Lung (tissue), 12 donors: ENCODE results near the gene AFDN. TPM values are rescaled to one million over a fixed set of nuclear protein-coding genes. Genes with fewer than 3 reads are reported as not detected.

Experiments used
- ATAC-seq: fragments of 200-7000 bp; cut with Tn5 transposase; one replicate; pipeline ENCODE4 v1.9.1; 2020; ENCODE audit warnings: moderate number of reproducible peaks; ENCODE audit not compliant: insufficient read depth, low FRiP score
- DNase-seq, 3 donors: peaks; one replicate each; pipeline ENCODE4 v3.0.0-alpha.2; 2013 to 2017
- H3K27ac ChIP-seq, 2 donors: one replicate each; pipeline ENCODE4 v1.5.1; 2013; ENCODE audit warnings: mild to moderate bottlenecking in 2 of 2, moderate library complexity in 2 of 2, control low read depth in 1 of 2, inconsistent platforms in 1 of 2, low read depth in 1 of 2, low read length in 1 of 2
- H3K27me3 ChIP-seq, 3 donors: one replicate each; pipeline ENCODE4 v1.5.1; 2013; ENCODE audit warnings: low read length in 2 of 3; ENCODE audit not compliant: control insufficient read depth in 3 of 3, insufficient read depth in 3 of 3
- H3K36me3 ChIP-seq, 4 donors: one replicate each; pipeline ENCODE4 v1.5.1; 2013; ENCODE audit warnings: low read length in 4 of 4, mild to moderate bottlenecking in 1 of 4, moderate library complexity in 1 of 4; ENCODE audit not compliant: control insufficient read depth in 4 of 4, insufficient read depth in 4 of 4
- H3K4me1 ChIP-seq, 5 donors: one replicate each; pipeline ENCODE4 v1.5.1; 2013; ENCODE audit warnings: low read length in 5 of 5, mild to moderate bottlenecking in 2 of 5, moderate library complexity in 1 of 5; ENCODE audit not compliant: control insufficient read depth in 5 of 5, insufficient read depth in 5 of 5
- H3K4me3 ChIP-seq: one replicate; pipeline ENCODE4 v1.5.1; 2013; ENCODE audit warnings: mild to moderate bottlenecking, control low read depth, moderate library complexity
- H3K9ac ChIP-seq, 2 donors: one replicate each; pipeline ENCODE4 v1.5.1; 2013; ENCODE audit warnings: low read length in 2 of 2, control low read depth in 1 of 2; ENCODE audit not compliant: insufficient read depth in 1 of 2
- H3K9me3 ChIP-seq, 4 donors: one replicate each; pipeline ENCODE4 v1.5.1; 2013; ENCODE audit warnings: low read length in 3 of 4, mild to moderate bottlenecking in 1 of 4, moderate library complexity in 1 of 4; ENCODE audit not compliant: control insufficient read depth in 4 of 4, insufficient read depth in 3 of 4
- WGBS, 2 donors: extraction: QIAGEN DNeasy Blood & Tissue Kit; methylation state at CpG; one replicate each; pipeline ENCODE4 v1.1.7; 2013; 5-methylcytosine and 5-hydroxymethylcytosine counted together
- polyA plus RNA-seq, 2 donors: library from polyadenylated mRNA; stranded (reverse); fragments of 200-250 nt; gene quantifications; one replicate each; pipeline ENCODE4 v1.2.1, GENCODE V29; 2013
- total RNA-seq, 2 donors: library from RNA; depleted of rRNA in 1 of 2; stranded (reverse); fragments of >200 nt in 1 of 2; gene quantifications; one replicate each; pipeline ENCODE4 v1.2.1, GENCODE V29; 2014 to 2021
- TF ChIP-seq, protein P1 (sequence below): IDR thresholded peaks from 2 replicates; pipeline ENCODE4 v1.5.1; 2012; ENCODE audit warnings: mild to moderate bottlenecking; ENCODE audit errors: control extremely low read depth, extremely low read depth
- donor health status: control.
- donor health status: control.
- donor health status: Bipolar disorder and iron deficiency.
- donor health status: healthy.
- donor health status: DM: yes; HTN: yes; CAD: no.

The AFDN gene
- total and polyA plus RNA-seq, 4 donors: 47.6 to 407 (median 117) TPM

DNA sequence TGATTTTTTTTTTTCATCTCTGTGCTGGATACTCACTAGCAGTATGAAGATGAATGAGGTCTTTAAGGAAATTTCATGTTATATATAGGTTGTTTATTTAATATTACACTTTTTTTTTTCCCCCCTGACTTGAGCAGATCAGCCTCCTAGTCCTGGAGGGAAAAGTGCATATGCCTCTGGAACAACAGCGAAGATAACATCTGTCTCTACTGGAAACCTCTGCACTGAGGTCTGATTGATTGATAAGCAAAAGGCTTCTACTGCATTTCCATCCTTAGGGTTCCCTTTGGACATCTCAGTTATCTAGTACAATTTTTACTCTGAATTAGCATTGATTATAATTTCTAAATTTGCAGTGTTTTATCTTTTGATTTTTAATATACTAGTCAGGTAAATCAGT, 121.0 kb downstream of the AFDN start:
- no peak overlapping the region for H3K9ac ChIP-seq
- no peak for DNase-seq
- 95 to 96% methylated on average over 1 of the region's 1 CpG for WGBS, 2 donors

DNA sequence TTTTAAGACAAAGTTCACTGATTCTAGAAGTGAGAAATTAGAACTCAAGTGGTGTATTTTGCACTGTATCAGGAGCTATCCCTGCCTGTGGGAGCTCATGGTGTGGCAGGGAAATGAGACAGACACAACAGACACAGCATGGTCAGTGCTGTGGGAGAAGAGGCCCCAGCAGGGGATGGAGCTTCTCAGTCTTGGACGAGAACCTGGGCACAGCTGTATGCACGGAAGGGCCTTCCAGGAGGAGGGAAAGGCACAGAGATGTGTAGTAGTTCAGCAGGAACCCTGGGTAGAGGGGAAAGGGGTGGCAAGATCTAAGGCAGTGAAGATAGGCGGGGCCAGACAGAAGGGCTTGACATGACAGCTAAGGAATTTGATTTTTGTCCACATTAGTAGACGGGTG, 122.0 kb downstream of the AFDN start:
- peaks cover 37 to 77% (median 50%) of the 10 kb centered on the region in 4 donors for H3K36me3 ChIP-seq
- TF ChIP-seq, protein P1, sequence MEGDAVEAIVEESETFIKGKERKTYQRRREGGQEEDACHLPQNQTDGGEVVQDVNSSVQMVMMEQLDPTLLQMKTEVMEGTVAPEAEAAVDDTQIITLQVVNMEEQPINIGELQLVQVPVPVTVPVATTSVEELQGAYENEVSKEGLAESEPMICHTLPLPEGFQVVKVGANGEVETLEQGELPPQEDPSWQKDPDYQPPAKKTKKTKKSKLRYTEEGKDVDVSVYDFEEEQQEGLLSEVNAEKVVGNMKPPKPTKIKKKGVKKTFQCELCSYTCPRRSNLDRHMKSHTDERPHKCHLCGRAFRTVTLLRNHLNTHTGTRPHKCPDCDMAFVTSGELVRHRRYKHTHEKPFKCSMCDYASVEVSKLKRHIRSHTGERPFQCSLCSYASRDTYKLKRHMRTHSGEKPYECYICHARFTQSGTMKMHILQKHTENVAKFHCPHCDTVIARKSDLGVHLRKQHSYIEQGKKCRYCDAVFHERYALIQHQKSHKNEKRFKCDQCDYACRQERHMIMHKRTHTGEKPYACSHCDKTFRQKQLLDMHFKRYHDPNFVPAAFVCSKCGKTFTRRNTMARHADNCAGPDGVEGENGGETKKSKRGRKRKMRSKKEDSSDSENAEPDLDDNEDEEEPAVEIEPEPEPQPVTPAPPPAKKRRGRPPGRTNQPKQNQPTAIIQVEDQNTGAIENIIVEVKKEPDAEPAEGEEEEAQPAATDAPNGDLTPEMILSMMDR: no peak
- ATAC-seq: no peak

More for the DNA sequence above, 121.0 kb downstream of the AFDN start:
- H3K36me3 ChIP-seq: peaks cover 38 to 83% (median 53%) of the 10 kb centered on the region in 4 donors
- H3K9me3 ChIP-seq: peaks cover 0 to 5% (median 0%) of the 10 kb centered on the region in 4 donors
- H3K27me3 ChIP-seq: no peaks in the 10 kb centered on the region
- no peak for ATAC-seq
- peaks cover 0 to 3% (median 0%) of the 10 kb centered on the region in 5 donors for H3K4me1 ChIP-seq
- H3K27ac ChIP-seq: no peak overlapping the region
- TF ChIP-seq, protein P1: no peak
- no peak overlapping the region for H3K4me3 ChIP-seq

DNA sequence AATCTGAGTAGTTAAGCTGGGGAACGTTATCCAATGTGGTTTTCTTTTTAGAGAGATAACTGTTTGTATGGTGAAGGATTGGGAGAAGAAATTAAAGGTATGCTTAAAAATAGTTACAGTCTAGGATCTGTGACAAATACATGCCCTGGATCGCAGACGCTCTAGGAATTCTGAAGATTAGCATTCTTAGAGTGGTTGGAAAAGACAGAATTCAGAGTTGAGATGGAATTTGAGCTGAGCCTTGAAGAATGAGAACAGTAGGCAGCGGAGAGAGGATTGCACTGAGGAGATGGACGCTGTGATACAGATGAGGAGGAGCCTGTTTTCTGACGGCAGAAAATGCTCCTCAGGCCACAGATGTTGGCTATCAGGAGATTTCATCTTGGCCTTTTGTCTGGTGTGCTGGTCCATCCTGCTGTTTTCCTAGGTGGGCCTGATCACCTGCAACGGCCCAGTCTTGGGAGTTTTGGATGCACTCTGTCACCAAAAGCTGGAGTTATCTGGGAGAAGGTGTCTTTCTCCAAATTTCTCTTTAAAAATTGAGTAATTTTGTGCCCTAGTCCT, 122.5 kb downstream of the AFDN start:
- Histone ChIP-seq H3K9me3 (peaks cover 0 to 5% (median 0%) of the 10 kb centered on the region in 4 donors), H3K27me3 (no peaks in the 10 kb centered on the region), H3K27ac (no peak overlapping the region), H3K4me3 (no peak overlapping the region), H3K9ac (no peak overlapping the region), H3K4me1 (peaks cover 0 to 7% (median 0%) of the 10 kb centered on the region in 5 donors), H3K36me3 (peaks cover 32 to 72% (median 46%) of the 10 kb centered on the region in 4 donors)
- DNase-seq (no peak), ATAC-seq (no peak)
- TF ChIP-seq, protein P1: no peak
- WGBS, 2 donors: 86 to 92% methylated on average over 7 of the region's 7 CpGs

More for the DNA sequence above, 122.0 kb downstream of the AFDN start:
- no peak for DNase-seq
- whole genome bisulfite sequencing, 2 donors: 84 to 89% methylated on average over 4 of the region's 4 CpGs
- no peak overlapping the region for H3K27ac ChIP-seq
- no peaks in the 10 kb centered on the region for H3K27me3 ChIP-seq
- peaks cover 0 to 5% (median 0%) of the 10 kb centered on the region in 4 donors for H3K9me3 ChIP-seq
- H3K4me3 ChIP-seq: no peak overlapping the region
- no peak overlapping the region for H3K9ac ChIP-seq
- H3K4me1 ChIP-seq: peaks cover 0 to 7% (median 0%) of the 10 kb centered on the region in 5 donors
